ENCODE results near the gene AUNIP.

The AUNIP gene

DNA sequence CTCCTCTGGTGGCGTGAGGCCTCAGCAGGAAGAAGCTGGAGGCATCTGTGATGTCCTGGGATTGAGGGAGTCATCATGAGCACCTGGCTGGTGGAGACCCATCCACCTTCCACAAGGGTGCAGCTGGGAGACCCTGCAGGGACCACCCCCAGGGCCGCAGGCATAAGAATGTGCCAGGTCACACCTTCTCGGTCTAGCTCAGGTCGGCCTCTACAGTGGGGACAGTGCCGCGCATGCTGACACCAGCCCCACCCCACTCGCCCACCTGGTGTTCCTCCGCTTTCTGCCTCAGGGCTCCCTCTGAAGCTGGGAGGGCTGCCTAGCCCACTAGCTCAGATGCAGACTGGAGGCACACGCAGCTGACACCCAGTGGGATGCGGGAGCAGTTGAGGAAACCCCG is 22.0 kb upstream of the AUNIP start:
- no peak overlapping the region for H3K27ac ChIP-seq (ENCODE audit: low read depth, low read length, poor library complexity, severe bottlenecking)
- no peaks in the 10 kb centered on the region for H3K79me2 ChIP-seq (ENCODE audit: insufficient read depth, low read length)
- TF ChIP-seq, protein P1, sequence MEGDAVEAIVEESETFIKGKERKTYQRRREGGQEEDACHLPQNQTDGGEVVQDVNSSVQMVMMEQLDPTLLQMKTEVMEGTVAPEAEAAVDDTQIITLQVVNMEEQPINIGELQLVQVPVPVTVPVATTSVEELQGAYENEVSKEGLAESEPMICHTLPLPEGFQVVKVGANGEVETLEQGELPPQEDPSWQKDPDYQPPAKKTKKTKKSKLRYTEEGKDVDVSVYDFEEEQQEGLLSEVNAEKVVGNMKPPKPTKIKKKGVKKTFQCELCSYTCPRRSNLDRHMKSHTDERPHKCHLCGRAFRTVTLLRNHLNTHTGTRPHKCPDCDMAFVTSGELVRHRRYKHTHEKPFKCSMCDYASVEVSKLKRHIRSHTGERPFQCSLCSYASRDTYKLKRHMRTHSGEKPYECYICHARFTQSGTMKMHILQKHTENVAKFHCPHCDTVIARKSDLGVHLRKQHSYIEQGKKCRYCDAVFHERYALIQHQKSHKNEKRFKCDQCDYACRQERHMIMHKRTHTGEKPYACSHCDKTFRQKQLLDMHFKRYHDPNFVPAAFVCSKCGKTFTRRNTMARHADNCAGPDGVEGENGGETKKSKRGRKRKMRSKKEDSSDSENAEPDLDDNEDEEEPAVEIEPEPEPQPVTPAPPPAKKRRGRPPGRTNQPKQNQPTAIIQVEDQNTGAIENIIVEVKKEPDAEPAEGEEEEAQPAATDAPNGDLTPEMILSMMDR (IDR thresholded peaks at IDR 0.05; ENCODE audit: low read length): no peak
- no peak for TF ChIP-seq EZH2 (IDR thresholded peaks at IDR 0.05; ENCODE audit: borderline replicate concordance, low read length)
- H2AFZ ChIP-seq (ENCODE audit: low read length): no peak overlapping the region
- H3K4me1 ChIP-seq (ENCODE audit: insufficient read depth, low read length, severe bottlenecking): no peaks in the 10 kb centered on the region
- H4K20me1 ChIP-seq (ENCODE audit: insufficient read depth, low read length): no peaks in the 10 kb centered on the region
- H3K4me3 ChIP-seq (ENCODE audit: low read depth, low read length, poor library complexity, severe bottlenecking): no peak overlapping the region
- no peaks in the 10 kb centered on the region for H3F3A ChIP-seq (ENCODE audit: insufficient read depth, low read length)
- no peaks in the 10 kb centered on the region; the same call in 1 of the 2 replicates for H3K36me3 ChIP-seq (ENCODE audit: insufficient read depth, low read length)
- no peaks in the 10 kb centered on the region for H3K9me3 ChIP-seq (ENCODE audit: low read length)
- H3K4me2 ChIP-seq (ENCODE audit: low read length): no peak overlapping the region
- no peaks in the 10 kb centered on the region for H3K9me2 ChIP-seq (ENCODE audit: low read depth, low read length)
- no peaks in the 10 kb centered on the region for H3K27me3 ChIP-seq (ENCODE audit: insufficient read depth, low read length)
- H3K9ac ChIP-seq (ENCODE audit: low read length): no peak overlapping the region

GRCh38 chr1:25880518-25880917 is 21.3 kb upstream of the AUNIP start:
- Histone ChIP-seq H3K9me2 (ENCODE audit: low read depth, low read length) (no peaks in the 10 kb centered on the region), H3K27ac (ENCODE audit: low read depth, low read length, poor library complexity, severe bottlenecking) (no peak overlapping the region), H3K9me3 (ENCODE audit: low read length) (no peaks in the 10 kb centered on the region), H3F3A (ENCODE audit: insufficient read depth, low read length) (no peaks in the 10 kb centered on the region), H3K4me1 (ENCODE audit: insufficient read depth, low read length, severe bottlenecking) (peaks cover 4% of the 10 kb centered on the region), H4K20me1 (ENCODE audit: insufficient read depth, low read length) (no peaks in the 10 kb centered on the region), H3K9ac (ENCODE audit: low read length) (no peak overlapping the region), H2AFZ (ENCODE audit: low read length) (no peak overlapping the region), H3K79me2 (ENCODE audit: insufficient read depth, low read length) (no peaks in the 10 kb centered on the region), H3K4me2 (ENCODE audit: low read length) (no peak overlapping the region), H3K4me3 (ENCODE audit: low read depth, low read length, poor library complexity, severe bottlenecking) (no peak overlapping the region), H3K27me3 (ENCODE audit: insufficient read depth, low read length) (no peaks in the 10 kb centered on the region), H3K36me3 (ENCODE audit: insufficient read depth, low read length) (no peaks in the 10 kb centered on the region; the same call in 1 of the 2 replicates)
- TF ChIP-seq, protein P1 (IDR thresholded peaks at IDR 0.05; ENCODE audit: low read length): no peak
- no peak for TF ChIP-seq EZH2 (IDR thresholded peaks at IDR 0.05; ENCODE audit: borderline replicate concordance, low read length)

GRCh38 chr1:25879675-25880074 is 20.4 kb upstream of the AUNIP start:
- TF ChIP-seq, protein P1 (IDR thresholded peaks at IDR 0.05; ENCODE audit: low read length): no peak
- TF ChIP-seq EZH2 (IDR thresholded peaks at IDR 0.05; ENCODE audit: borderline replicate concordance, low read length): no peak

More at GRCh38 chr1:25879675-25880074, 20.4 kb upstream of the AUNIP start:
- no peak overlapping the region for H2AFZ ChIP-seq (ENCODE audit: low read length)
- no peak overlapping the region for H3K4me3 ChIP-seq (ENCODE audit: low read depth, low read length, poor library complexity, severe bottlenecking)
- H3K27ac ChIP-seq (ENCODE audit: low read depth, low read length, poor library complexity, severe bottlenecking): no peak overlapping the region
- no peaks in the 10 kb centered on the region for H3K9me2 ChIP-seq (ENCODE audit: low read depth, low read length)
- no peak overlapping the region for H3K9ac ChIP-seq (ENCODE audit: low read length)
- no peaks in the 10 kb centered on the region for H3K79me2 ChIP-seq (ENCODE audit: insufficient read depth, low read length)
- no peaks in the 10 kb centered on the region; the same call in 1 of the 2 replicates for H3K36me3 ChIP-seq (ENCODE audit: insufficient read depth, low read length)
- no peaks in the 10 kb centered on the region for H4K20me1 ChIP-seq (ENCODE audit: insufficient read depth, low read length)
- peaks cover 11% of the 10 kb centered on the region for H3K4me1 ChIP-seq (ENCODE audit: insufficient read depth, low read length, severe bottlenecking)
- no peaks in the 10 kb centered on the region for H3K9me3 ChIP-seq (ENCODE audit: low read length)
- no peaks in the 10 kb centered on the region for H3F3A ChIP-seq (ENCODE audit: insufficient read depth, low read length)
- H3K27me3 ChIP-seq (ENCODE audit: insufficient read depth, low read length): no peaks in the 10 kb centered on the region
- H3K4me2 ChIP-seq (ENCODE audit: low read length): no peak overlapping the region
